GM12874 (cell line): ENCODE measurements around the gene DSCAML1.

Experiments used
- TF ChIP-seq, protein P1 (sequence below): IDR thresholded peaks from 2 replicates; pipeline ENCODE4 v1.5.1; 2011; ENCODE audit warnings: low read depth, mild to moderate bottlenecking, control low read depth, low read length, moderate library complexity; ENCODE audit not compliant: insufficient read depth

DSCAML1 gene

GRCh38 chr11:117631336-117632140 lies 165.5 kb downstream of the DSCAML1 start:
- TF ChIP-seq, protein P1, sequence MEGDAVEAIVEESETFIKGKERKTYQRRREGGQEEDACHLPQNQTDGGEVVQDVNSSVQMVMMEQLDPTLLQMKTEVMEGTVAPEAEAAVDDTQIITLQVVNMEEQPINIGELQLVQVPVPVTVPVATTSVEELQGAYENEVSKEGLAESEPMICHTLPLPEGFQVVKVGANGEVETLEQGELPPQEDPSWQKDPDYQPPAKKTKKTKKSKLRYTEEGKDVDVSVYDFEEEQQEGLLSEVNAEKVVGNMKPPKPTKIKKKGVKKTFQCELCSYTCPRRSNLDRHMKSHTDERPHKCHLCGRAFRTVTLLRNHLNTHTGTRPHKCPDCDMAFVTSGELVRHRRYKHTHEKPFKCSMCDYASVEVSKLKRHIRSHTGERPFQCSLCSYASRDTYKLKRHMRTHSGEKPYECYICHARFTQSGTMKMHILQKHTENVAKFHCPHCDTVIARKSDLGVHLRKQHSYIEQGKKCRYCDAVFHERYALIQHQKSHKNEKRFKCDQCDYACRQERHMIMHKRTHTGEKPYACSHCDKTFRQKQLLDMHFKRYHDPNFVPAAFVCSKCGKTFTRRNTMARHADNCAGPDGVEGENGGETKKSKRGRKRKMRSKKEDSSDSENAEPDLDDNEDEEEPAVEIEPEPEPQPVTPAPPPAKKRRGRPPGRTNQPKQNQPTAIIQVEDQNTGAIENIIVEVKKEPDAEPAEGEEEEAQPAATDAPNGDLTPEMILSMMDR, result no peak

DNA sequence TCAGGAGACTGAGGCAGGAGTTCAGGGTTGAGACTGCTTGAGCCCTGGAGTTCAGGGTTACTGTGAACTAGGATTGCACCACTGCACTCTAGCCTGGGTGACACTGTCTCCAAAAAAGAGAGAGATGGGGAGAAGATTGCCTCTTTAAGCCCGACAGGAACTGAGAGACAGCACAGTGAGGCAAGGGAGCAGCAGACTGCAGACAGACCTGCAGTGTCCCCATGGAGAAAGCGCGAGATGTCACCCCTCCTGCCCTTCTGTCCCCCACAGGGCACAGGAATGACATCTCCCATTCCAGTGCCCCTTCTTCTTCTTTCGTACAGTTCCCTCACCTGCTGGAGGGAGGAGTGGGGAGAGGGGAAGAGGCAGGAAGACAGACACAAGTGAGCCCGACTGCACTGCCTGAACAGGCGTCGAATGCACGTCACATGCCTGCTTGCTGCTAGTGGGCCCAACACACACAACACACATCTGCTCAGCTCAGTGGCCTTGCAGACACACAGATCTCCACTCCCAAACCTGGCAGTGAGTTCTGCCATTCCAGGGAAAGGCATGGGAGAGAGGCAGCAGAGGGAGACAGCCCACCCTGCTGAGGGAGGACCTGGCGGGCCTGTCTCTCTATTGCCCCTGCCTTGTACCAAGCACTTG lies 167.0 kb downstream of the DSCAML1 start:
- TF ChIP-seq, protein P1, result no peak

DNA sequence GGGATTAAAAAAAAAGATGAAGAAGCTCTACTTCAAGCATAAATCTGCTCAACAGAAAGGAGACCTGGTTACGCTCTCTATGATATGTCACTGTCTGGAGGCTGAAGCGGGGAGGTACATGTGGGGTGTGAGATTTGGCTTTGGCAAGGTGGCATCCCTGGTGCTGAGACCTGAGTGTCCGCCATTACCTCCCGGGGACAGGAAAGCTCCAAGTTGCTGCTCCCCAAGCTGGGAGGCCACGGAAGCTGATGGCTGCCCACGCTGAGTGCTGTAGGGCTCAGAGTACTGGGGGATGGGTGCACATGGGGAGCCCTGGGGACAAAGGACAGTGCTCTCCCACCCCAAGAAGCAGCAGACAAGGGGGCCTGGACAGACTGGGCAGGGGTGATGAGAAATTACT lies 167.9 kb downstream of the DSCAML1 start:
- TF ChIP-seq, protein P1, result no peak

- TF ChIP-seq, protein P1, result no peak
Observed at GRCh38 chr11:117627259-117627658, 169.8 kb downstream of the DSCAML1 start.

GRCh38 chr11:117626576-117626975 lies 170.4 kb downstream of the DSCAML1 start:
- TF ChIP-seq, protein P1, result no peak

GRCh38 chr11:117625237-117625636 lies 171.8 kb downstream of the DSCAML1 start:
- TF ChIP-seq, protein P1, result no peak

GRCh38 chr11:117623831-117624271 lies 173.2 kb downstream of the DSCAML1 start:
- TF ChIP-seq, protein P1, result no peak
